ENCODE results near the gene CLEC7A. TPM values are rescaled to one million over a fixed set of nuclear protein-coding genes. Genes with fewer than 3 reads are reported as not detected.

Gene CLEC7A
- total RNA-seq, 1 experiment from 2014 or later: not detected

GRCh38 chr12:10113075-10113474 is 16.9 kb downstream of the CLEC7A start:
- DNase-seq (ENCODE audit: low read depth, low spot score): no peak
- in situ Hi-C loops (cut with HindIII; ENCODE audit: low pct_unique_long_range_greater_than_20kb, low sequenced_read_pairs): no loop called here

DNA sequence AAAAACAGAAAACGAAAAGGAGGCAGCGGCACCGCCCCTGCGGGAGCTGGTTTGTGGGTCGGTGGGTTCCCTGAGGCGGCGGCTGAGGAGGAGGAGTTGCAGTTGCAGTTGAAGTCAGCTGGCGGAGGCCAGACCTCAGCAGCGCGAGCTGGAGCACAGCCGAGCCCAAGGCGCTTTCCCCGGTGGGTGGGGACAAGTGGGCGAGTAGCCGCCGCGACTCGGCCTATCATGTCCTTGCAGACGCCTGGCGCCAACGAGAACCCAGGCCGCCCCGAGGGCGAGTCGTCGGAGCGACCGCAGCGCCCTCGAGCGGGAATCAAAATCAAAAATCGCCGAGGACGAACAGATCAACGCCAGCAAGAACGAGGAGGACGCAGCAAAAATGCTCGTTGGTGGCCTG is 18.5 kb downstream of the CLEC7A start:
- in situ Hi-C loops (cut with HindIII; ENCODE audit: low pct_unique_long_range_greater_than_20kb, low sequenced_read_pairs): no loop called here
- DNase-seq (ENCODE audit: low read depth, low spot score): no peak

DNA sequence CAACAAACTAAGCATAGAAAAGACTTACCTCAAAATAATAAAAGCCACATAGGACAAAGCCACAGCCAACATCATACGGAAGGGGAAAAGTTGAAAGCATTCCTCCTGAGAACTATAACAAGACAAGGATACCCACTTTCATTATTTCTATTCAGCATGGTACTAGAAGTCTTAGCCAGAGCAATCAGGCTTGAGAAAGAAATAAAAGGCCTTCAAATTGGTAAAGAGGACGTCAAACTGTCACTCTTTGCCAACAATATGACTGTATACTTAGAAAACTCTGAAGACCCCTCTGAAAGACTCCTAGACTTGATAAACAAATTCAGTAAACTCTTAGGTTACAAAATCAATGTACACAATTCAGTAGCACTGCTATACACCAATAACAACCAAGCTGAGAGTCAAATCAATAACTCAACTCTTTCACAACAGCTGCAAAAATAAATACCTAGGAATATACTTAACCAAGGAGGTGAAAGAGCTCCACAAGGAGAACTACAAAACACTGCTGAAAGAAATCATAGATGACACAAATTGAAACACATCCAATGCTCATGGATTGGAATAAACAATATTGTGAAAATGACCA is 19.6 kb downstream of the CLEC7A start:
- no peak for DNase-seq (ENCODE audit: low read depth, low spot score)
- in situ Hi-C loops (cut with HindIII; ENCODE audit: low pct_unique_long_range_greater_than_20kb, low sequenced_read_pairs): no loop called here

GRCh38 chr12:10102322-10102721 is 27.7 kb downstream of the CLEC7A start:
- DNase-seq (ENCODE audit: low read depth, low spot score): no peak
- in situ Hi-C loops (cut with HindIII; ENCODE audit: low pct_unique_long_range_greater_than_20kb, low sequenced_read_pairs): no loop called here

DNA sequence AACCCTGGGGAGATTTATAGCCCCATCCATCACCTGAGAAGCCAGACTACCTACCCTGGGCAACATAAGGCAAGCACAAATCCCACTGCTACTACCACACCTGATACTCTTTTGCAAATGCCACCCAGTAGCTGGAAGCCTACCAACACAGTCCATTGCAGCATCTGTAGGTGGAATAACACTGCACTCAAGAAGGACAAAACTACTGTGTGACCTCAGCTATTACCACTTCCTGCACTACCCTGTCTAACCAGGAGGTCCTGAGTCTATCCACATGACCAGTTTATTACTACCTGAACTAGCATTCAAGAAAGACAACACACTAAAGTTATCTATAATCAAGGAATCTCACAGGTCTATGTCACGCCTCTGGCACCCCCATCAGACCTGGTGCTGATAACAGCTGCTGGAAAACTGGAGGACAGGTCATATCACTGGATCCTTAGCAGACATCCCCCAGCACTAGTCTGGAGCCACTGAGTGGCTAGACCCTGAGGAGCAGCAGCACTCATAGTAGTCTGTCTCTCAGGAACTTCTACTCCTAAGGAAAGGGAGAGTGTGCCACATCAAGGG is 28.3 kb downstream of the CLEC7A start:
- in situ Hi-C loops (cut with HindIII; ENCODE audit: low pct_unique_long_range_greater_than_20kb, low sequenced_read_pairs): no loop called here
- no peak for DNase-seq (ENCODE audit: low read depth, low spot score)

DNA sequence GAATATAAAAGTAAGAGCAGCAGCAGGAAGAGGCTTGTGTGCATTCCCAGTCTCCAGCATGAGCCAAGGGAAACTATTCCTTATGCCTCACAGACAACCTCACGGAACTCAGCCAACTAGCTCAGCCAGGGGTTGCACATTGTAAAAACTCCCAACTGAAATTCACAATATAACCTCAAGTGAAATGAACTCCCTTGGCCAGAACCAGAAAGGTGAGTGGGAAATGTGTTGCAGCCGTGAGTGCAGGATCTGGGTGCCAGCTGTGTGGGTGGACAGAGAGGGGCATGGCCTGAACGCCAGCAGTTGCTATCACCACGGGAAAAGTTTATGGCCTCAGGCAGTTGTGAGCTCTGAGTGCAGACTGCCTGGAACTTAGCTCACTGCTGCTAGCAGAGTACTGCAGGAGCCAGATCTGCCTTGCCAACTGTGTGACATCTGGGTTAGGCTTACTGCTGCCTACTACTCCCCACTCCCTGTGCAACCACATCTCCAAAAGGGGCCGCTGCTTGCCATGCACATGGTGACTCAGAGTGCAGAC is 28.9 kb downstream of the CLEC7A start:
- in situ Hi-C loops (cut with HindIII; ENCODE audit: low pct_unique_long_range_greater_than_20kb, low sequenced_read_pairs): no loop called here
- peak; percentile 19 for DNase-seq (ENCODE audit: low read depth, low spot score)

DNA sequence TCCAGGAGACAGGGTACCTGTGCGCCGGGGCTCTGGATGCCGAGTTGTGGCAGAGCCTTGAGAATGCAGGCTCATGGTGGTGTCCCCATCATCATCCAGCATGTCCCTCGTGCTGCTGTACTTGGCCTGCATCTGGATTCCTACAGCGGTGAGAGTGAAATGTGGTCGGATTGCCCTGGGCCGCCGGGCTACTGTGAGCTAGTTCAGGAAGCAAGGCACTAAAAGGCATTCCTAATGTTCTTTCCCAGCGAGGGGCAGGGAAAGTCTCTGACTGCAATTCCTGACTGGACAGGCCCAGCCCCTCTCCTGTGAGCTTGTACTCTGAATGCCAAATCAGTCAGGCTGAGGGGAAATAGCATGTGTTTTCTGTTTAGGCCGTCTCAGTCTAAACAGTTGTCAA is 31.2 kb downstream of the CLEC7A start, which contains the start of gene CLEC1A:
Gene CLEC1A, minus strand, starts transcription at position 195 of the 400 bp plus-strand sequence. Its CDS starts 63 bp downstream, at position 132.
- DNase-seq (ENCODE audit: low read depth, low spot score): no peak
- in situ Hi-C loops (cut with HindIII; ENCODE audit: low pct_unique_long_range_greater_than_20kb, low sequenced_read_pairs): no loop called here

- in situ Hi-C loops (cut with HindIII; ENCODE audit: low pct_unique_long_range_greater_than_20kb, low sequenced_read_pairs): no loop called here
- no peak for DNase-seq (ENCODE audit: low read depth, low spot score)
Measured at GRCh38 chr12:10097521-10097920, 32.5 kb downstream of the CLEC7A start.

DNA sequence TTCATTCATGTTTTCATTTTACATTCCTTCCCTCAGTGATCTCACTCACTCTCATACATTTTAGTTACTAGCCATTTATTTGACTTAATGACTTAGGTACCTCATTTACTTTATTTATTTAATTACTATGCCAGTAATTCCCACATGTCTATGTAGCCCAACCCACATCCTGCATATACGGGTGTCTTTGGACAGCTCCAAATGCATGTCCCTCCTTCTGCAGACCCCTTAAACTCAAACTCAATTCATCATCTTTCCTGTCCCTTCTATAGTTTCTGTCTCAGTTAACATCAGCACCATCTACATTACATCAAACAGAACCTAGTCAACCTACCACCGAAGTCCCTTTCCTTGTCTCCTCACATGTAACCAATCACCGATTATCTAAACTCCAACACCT is 34.0 kb downstream of the CLEC7A start:
- in situ Hi-C loops (cut with HindIII; ENCODE audit: low pct_unique_long_range_greater_than_20kb, low sequenced_read_pairs): no loop called here
- DNase-seq (ENCODE audit: low read depth, low spot score): no peak

DNA sequence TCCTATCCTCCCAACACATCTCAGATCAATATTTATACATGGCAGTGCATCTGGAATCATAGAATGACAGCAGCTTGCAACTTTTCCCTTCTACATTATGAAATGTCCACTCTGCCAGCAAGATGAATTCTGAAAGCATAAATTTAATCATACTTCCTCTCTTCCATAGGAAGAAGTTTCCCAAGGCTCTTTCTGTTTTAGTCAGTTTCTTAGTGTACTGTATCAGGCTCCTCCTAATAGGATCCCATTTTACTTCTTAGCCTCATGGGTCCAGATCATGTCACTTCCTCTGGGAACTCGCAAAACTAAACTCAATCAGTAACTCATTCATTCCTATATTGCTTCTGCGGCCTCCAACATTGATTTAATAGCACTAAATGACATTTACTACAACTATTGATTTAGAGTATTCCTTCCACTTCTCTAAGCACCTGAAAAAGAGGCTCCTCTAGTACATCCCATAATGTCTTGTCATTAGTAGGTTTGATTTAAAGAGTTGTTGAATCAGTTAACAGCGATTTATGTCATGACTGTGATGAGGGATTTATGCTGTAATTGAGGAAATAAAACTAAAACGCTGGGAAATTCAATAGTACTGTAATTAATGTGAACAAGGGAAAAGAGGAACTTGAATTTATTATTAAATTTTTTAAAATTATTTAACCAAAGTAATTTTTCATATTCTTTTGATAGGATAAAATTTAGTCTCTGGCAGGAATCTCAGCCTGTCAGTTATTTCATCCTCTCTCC is 35.2 kb downstream of the CLEC7A start:
- no peak for DNase-seq (ENCODE audit: low read depth, low spot score)
- in situ Hi-C loops (cut with HindIII; ENCODE audit: low pct_unique_long_range_greater_than_20kb, low sequenced_read_pairs): no loop called here

DNA sequence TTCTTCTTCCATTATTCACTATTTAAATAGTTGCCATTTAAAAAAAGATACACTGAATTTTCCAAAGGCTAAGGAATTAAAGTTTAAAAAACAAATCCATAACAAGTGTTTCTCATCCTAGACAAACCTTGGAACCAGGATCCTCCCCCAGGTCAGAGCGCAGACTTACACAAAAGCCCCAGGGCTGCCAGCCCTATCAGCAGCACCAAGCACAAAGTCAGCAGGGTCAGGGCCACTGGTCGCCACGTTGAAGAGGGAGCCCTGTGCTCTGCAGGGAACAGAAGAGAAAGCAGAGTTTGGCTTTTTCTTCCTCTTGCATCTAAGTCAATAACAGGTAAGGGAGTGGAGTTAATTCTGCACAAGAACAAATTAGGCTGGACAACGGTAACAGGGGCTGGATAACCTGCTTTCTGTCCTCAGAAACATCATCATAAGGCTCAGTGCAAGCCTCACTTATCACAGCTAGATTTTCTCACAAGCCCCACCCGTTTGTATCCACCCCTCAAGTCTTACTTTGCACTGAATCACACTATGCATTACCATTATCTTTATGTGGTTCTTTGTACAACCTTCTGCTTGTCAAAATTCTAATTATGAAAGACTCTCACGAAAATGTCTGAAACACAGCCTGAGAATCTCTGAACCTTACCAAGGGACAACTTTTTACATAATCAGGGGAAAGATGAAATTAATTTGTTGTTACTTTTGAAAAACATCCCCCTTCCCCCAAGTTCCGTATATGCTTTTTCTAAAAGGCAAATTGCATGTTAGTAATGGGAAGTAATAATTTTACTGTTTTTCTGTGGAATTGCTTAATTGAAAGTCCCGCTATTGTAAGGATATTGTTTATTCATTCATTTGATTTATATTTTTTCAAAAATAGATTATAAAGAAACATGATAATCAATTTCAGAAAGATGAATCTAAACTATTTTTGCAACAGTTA is 40.8 kb downstream of the CLEC7A start:
- in situ Hi-C loops (cut with HindIII; ENCODE audit: low pct_unique_long_range_greater_than_20kb, low sequenced_read_pairs): no loop called here
- DNase-seq (ENCODE audit: low read depth, low spot score): no peak

DNA sequence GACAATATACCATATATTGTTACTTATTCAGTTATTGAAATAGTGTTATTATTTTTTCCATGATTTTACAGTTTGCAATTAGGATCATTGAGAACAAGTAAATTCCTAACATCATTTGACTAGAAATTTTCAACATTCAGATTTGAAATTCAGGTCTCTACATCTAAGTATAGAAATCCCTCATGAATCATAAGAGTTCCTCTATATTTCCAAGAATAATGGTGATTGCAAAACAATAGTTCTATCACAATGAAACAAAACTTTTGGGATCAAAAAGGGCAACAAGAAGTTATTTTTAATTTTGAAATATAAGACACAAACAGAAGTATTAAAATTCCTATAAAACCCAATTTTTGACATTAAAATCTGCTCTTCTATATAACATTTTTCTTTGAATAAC is 42.0 kb downstream of the CLEC7A start:
- in situ Hi-C loops (cut with HindIII; ENCODE audit: low pct_unique_long_range_greater_than_20kb, low sequenced_read_pairs): no loop called here
- DNase-seq (ENCODE audit: low read depth, low spot score): no peak

GRCh38 chr12:10086387-10086786 is 43.6 kb downstream of the CLEC7A start:
- in situ Hi-C loops (cut with HindIII; ENCODE audit: low pct_unique_long_range_greater_than_20kb, low sequenced_read_pairs): no loop called here
- DNase-seq (ENCODE audit: low read depth, low spot score): no peak

DNA sequence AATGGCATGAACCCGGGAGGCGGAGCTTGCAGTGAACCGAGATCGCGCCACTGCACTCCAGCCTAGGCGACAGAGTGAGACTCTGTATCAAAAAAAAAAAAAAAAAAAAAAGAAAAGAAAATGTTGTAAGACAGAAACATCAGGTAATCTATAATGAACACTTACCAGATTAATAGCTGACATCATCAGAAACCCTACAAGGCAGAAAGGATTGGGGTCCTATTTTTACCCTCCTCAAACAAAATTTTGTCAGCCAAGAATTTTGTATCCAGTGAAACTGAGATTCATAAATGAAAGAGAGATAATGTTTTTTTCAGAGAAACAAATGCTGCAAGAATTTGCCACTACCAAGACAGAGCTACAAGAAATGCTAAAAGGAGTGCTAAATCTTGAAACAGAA is 45.3 kb downstream of the CLEC7A start:
- in situ Hi-C loops (cut with HindIII; ENCODE audit: low pct_unique_long_range_greater_than_20kb, low sequenced_read_pairs): no loop called here

GRCh38 chr12:10082117-10082874 is 47.7 kb downstream of the CLEC7A start:
- no peak for DNase-seq (ENCODE audit: low read depth, low spot score)
- in situ Hi-C loops (cut with HindIII; ENCODE audit: low pct_unique_long_range_greater_than_20kb, low sequenced_read_pairs): no loop called here

More for the DNA sequence above, 45.3 kb downstream of the CLEC7A start:
- DNase-seq (ENCODE audit: low read depth, low spot score): no peak

GRCh38 chr12:10075451-10075850 is 54.5 kb downstream of the CLEC7A start:
- in situ Hi-C loops (cut with HindIII; ENCODE audit: low pct_unique_long_range_greater_than_20kb, low sequenced_read_pairs): no loop called here
- no peak for DNase-seq (ENCODE audit: low read depth, low spot score)

DNA sequence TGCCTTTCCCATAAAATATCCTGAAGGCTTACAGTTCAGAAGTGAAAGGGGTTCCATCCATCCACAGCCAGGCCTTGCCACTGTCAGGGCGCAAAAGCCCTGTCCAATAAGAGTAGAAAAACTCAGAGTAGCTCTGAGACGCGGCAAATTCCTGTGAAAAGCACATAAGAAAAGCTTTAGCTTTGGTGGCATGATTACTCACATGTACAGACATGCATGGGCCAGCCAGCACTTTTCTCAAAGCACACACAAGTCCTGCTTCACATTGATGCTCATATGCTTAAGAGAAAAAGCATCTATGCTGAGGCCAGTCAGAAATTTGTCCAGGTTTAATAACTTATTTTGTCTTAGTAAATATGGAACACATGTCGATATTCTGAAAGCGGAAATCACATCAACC is 56.7 kb downstream of the CLEC7A start:
- DNase-seq (ENCODE audit: low read depth, low spot score): no peak
- in situ Hi-C loops (cut with HindIII; ENCODE audit: low pct_unique_long_range_greater_than_20kb, low sequenced_read_pairs): no loop called here

Data from SK-MEL-5 (cell line).